ENCODE measurements around the gene METTL27.

DNA sequence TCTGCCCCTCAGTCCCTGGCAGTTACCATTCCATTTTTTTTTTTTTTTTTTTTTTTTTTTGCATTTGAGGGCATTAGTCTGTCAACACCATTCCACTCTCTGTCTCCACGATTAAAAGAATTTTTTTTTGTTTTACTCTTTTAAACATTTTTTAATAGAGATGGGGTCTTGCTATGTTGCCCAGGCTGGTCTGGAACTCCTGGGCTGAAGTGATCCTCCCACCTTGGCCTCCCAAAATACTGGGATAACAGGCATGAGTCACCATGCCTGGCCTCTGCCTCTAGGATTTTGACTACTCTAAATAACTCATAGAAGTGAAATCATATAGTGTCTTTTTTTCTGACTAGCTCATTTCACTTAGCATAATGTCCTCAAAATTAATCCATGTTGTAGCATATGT lies 55.7 kb downstream of the METTL27 start:
- no peak for TF ChIP-seq CTCF (IDR thresholded peaks at IDR 0.05; ENCODE audit: insufficient read depth, low read length)
- TF ChIP-seq REST (IDR thresholded peaks at IDR 0.05; ENCODE audit: insufficient replicate concordance, low read depth) = no peak
- no peak for TF ChIP-seq SPI1 (IDR thresholded peaks at IDR 0.05; ENCODE audit: borderline replicate concordance, low read depth)
